ENCODE measurements around the gene LRRC10B.

DNA sequence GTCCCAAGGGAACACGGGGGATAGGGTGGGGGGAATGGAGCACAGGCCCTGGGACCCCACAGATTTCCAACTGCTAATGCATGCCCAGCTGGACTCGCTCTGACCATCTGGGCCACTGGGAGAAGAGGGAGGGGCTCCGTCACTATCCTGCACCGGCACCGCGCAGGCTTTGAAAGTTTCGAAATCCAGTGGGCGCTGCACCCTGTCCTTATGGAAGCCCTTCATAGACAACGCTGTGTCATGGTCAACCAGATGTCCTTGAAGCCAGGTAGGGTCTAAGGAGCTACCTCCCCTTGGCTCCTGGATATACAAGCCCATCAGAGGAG, 30.1 kb downstream of the LRRC10B start:
- TF ChIP-seq, protein P1, sequence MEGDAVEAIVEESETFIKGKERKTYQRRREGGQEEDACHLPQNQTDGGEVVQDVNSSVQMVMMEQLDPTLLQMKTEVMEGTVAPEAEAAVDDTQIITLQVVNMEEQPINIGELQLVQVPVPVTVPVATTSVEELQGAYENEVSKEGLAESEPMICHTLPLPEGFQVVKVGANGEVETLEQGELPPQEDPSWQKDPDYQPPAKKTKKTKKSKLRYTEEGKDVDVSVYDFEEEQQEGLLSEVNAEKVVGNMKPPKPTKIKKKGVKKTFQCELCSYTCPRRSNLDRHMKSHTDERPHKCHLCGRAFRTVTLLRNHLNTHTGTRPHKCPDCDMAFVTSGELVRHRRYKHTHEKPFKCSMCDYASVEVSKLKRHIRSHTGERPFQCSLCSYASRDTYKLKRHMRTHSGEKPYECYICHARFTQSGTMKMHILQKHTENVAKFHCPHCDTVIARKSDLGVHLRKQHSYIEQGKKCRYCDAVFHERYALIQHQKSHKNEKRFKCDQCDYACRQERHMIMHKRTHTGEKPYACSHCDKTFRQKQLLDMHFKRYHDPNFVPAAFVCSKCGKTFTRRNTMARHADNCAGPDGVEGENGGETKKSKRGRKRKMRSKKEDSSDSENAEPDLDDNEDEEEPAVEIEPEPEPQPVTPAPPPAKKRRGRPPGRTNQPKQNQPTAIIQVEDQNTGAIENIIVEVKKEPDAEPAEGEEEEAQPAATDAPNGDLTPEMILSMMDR (IDR thresholded peaks at IDR 0.05): no peak
- no peak for TF ChIP-seq POLR2A (IDR thresholded peaks at IDR 0.05)

Data from lower leg skin (tissue), 3 donors.